ENCODE measurements around the gene HES3.

HES3 gene

GRCh38 chr1:6280761-6281451 lies 36.9 kb downstream of the HES3 start:
- peak; percentile 9 to 23 for DNase-seq
- no peak for TF ChIP-seq POLR2A (IDR thresholded peaks at IDR 0.05; ENCODE audit: low read length)
- TF ChIP-seq GATA1 (IDR thresholded peaks at IDR 0.05; ENCODE audit: low read depth, low read length), result no peak

- no peak for DNase-seq
- TF ChIP-seq POLR2A (IDR thresholded peaks at IDR 0.05; ENCODE audit: low read length), result no peak
- TF ChIP-seq GATA1 (IDR thresholded peaks at IDR 0.05; ENCODE audit: low read depth, low read length), result no peak
Observed at GRCh38 chr1:6281511-6282402, 37.8 kb downstream of the HES3 start.

- DNase-seq, result no peak
- TF ChIP-seq POLR2A (IDR thresholded peaks at IDR 0.05; ENCODE audit: low read length) (no peak), GATA1 (IDR thresholded peaks at IDR 0.05; ENCODE audit: low read depth, low read length) (no peak)
Observed at GRCh38 chr1:6282577-6283270, 38.7 kb downstream of the HES3 start.

GRCh38 chr1:6285336-6285735 lies 41.4 kb downstream of the HES3 start:
- TF ChIP-seq POLR2A (IDR thresholded peaks at IDR 0.05; ENCODE audit: low read length), result no peak
- no peak for TF ChIP-seq GATA1 (IDR thresholded peaks at IDR 0.05; ENCODE audit: low read depth, low read length)
- no peak for DNase-seq

- TF ChIP-seq GATA1 (IDR thresholded peaks at IDR 0.05; ENCODE audit: low read depth, low read length) (no peak), POLR2A (IDR thresholded peaks at IDR 0.05; ENCODE audit: low read length) (no peak)
Observed at GRCh38 chr1:6286266-6286665, 42.3 kb downstream of the HES3 start.

GRCh38 chr1:6287029-6287428 lies 43.0 kb downstream of the HES3 start:
- TF ChIP-seq POLR2A (IDR thresholded peaks at IDR 0.05; ENCODE audit: low read length) (no peak), GATA1 (IDR thresholded peaks at IDR 0.05; ENCODE audit: low read depth, low read length) (no peak)
- no peak for DNase-seq

More at GRCh38 chr1:6286266-6286665, 42.3 kb downstream of the HES3 start:
- DNase-seq, result no peak

- DNase-seq, result no peak
- TF ChIP-seq POLR2A (IDR thresholded peaks at IDR 0.05; ENCODE audit: low read length), result no peak
- no peak for TF ChIP-seq GATA1 (IDR thresholded peaks at IDR 0.05; ENCODE audit: low read depth, low read length)
Observed at GRCh38 chr1:6287431-6287886, 43.5 kb downstream of the HES3 start.

- no peak for TF ChIP-seq POLR2A (IDR thresholded peaks at IDR 0.05; ENCODE audit: low read length)
- TF ChIP-seq GATA1 (IDR thresholded peaks at IDR 0.05; ENCODE audit: low read depth, low read length), result no peak
- DNase-seq, result no peak
Observed at GRCh38 chr1:6288026-6288425, 44.0 kb downstream of the HES3 start.

- TF ChIP-seq GATA1 (IDR thresholded peaks at IDR 0.05; ENCODE audit: low read depth, low read length) (no peak), POLR2A (IDR thresholded peaks at IDR 0.05; ENCODE audit: low read length) (no peak)
- no peak for DNase-seq
Observed at GRCh38 chr1:6288665-6289064, 44.7 kb downstream of the HES3 start.

- no peak for DNase-seq
- TF ChIP-seq GATA1 (IDR thresholded peaks at IDR 0.05; ENCODE audit: low read depth, low read length) (no peak), POLR2A (IDR thresholded peaks at IDR 0.05; ENCODE audit: low read length) (no peak)
Observed at GRCh38 chr1:6292102-6292501, 48.1 kb downstream of the HES3 start.

GRCh38 chr1:6294080-6294889 lies 50.3 kb downstream of the HES3 start:
- DNase-seq, result no peak
- TF ChIP-seq POLR2A (IDR thresholded peaks at IDR 0.05; ENCODE audit: low read length) (no peak), GATA1 (IDR thresholded peaks at IDR 0.05; ENCODE audit: low read depth, low read length) (no peak)

GRCh38 chr1:6294890-6295556 lies 51.0 kb downstream of the HES3 start:
- DNase-seq, result no peak

More at GRCh38 chr1:6294890-6295556, 51.0 kb downstream of the HES3 start:
- no peak for TF ChIP-seq POLR2A (IDR thresholded peaks at IDR 0.05; ENCODE audit: low read length)
- no peak for TF ChIP-seq GATA1 (IDR thresholded peaks at IDR 0.05; ENCODE audit: low read depth, low read length)
